GM15510 (cell line): Measurements from ENCODE around the gene ALDH1L1.

Source experiments
- POLR2A ChIP-seq: IDR thresholded peaks from 3 replicates; pipeline ENCODE4 v1.6.1; 2011; ENCODE audit warnings: borderline replicate concordance; ENCODE audit not compliant: insufficient read length; ENCODE audit errors: extremely low read depth

The ALDH1L1 gene

GRCh38 chr3:126200534-126200933 lies 20.1 kb upstream of the ALDH1L1 start:
- no peak for TF ChIP-seq POLR2A

- TF ChIP-seq POLR2A, result no peak
These were observed 18.9 kb upstream of the ALDH1L1 start for GRCh38 chr3:126199256-126199655.

- no peak for TF ChIP-seq POLR2A
These were observed 17.6 kb upstream of the ALDH1L1 start for GRCh38 chr3:126197854-126198584.

- TF ChIP-seq POLR2A, result no peak
These were observed 17.0 kb upstream of the ALDH1L1 start for GRCh38 chr3:126197343-126197742.

GRCh38 chr3:126194713-126195305 lies 14.4 kb upstream of the ALDH1L1 start:
- no peak for TF ChIP-seq POLR2A

- TF ChIP-seq POLR2A, result no peak
These were observed 10.9 kb upstream of the ALDH1L1 start for GRCh38 chr3:126191246-126191645.

- TF ChIP-seq POLR2A, result no peak
These were observed 7.5 kb upstream of the ALDH1L1 start for GRCh38 chr3:126187920-126188319.

- TF ChIP-seq POLR2A, result no peak
These were observed 6.4 kb upstream of the ALDH1L1 start for GRCh38 chr3:126186749-126187148.

- TF ChIP-seq POLR2A, result no peak
These were observed 5.9 kb upstream of the ALDH1L1 start for GRCh38 chr3:126186271-126186670.

- TF ChIP-seq POLR2A, result no peak
These were observed 4.1 kb upstream of the ALDH1L1 start for GRCh38 chr3:126184465-126185000.

GRCh38 chr3:126181398-126181725 lies 976 bp upstream of the ALDH1L1 start:
- TF ChIP-seq POLR2A, result no peak

- TF ChIP-seq POLR2A, result no peak
These were observed 435 bp downstream of the ALDH1L1 start for GRCh38 chr3:126179825-126180476.

- no peak for TF ChIP-seq POLR2A
These were observed 10.2 kb downstream of the ALDH1L1 start for GRCh38 chr3:126170073-126170777.

GRCh38 chr3:126167566-126167965 lies 12.8 kb downstream of the ALDH1L1 start:
- TF ChIP-seq POLR2A, result no peak

- TF ChIP-seq POLR2A, result no peak
These were observed 14.4 kb downstream of the ALDH1L1 start for GRCh38 chr3:126166009-126166408.
